Stomach (tissue), 9 donors: Measurements from ENCODE around the gene TRAPPC10. TPM values are rescaled to one million over a fixed set of nuclear protein-coding genes. Genes with fewer than 3 reads are reported as not detected.

Source experiments
- DNase-seq, 2 donors: peaks; one replicate each; pipeline versions ENCODE4 v3.0.0 to v3.0.0-alpha.2; 2013 to 2019
- H3K27ac ChIP-seq, 5 donors: fragments of 200-600 bp in 4 of 5; sonication (generic) in 4 of 5; one replicate each; pipeline ENCODE4 v1.5.1; 2013 to 2019; ENCODE audit warnings: mild to moderate bottlenecking in 1 of 5, moderate library complexity in 1 of 5
- H3K27me3 ChIP-seq, 3 donors: fragments of 200-600 bp; sonication (generic); one replicate each; pipeline ENCODE4 v1.5.1; 2017 to 2019; ENCODE audit warnings: mixed run types in 1 of 3
- H3K36me3 ChIP-seq, 4 donors: fragments of 200-600 bp; sonication (generic); 1 replicate in 3 of 4; 2 replicates in 1 of 4; pipeline ENCODE4 v1.5.1; 2016 to 2019
- H3K4me1 ChIP-seq, 4 donors: fragments of 200-600 bp; sonication (generic); one replicate each; pipeline ENCODE4 v1.5.1; 2016 to 2019
- H3K4me3 ChIP-seq, 4 donors: fragments of 200-600 bp; sonication (generic) in 3 of 4; one replicate each; pipeline ENCODE4 v1.5.1; 2016 to 2019; ENCODE audit warnings: mild to moderate bottlenecking in 1 of 4
- H3K9me3 ChIP-seq, 4 donors: fragments of 200-600 bp; sonication (generic); one replicate each; pipeline ENCODE4 v1.5.1; 2016 to 2019
- CTCF ChIP-seq, 7 experiments: fragments of 450-650 bp in 4 of 7; fragments of 200-600 bp in 3 of 7; sonication (generic) in 3 of 7; IDR thresholded peaks; one replicate each; pipeline ENCODE4 v1.5.1; 2016 to 2019; ENCODE audit warnings: antibody characterized with exemption in 7 of 7, control low read depth in 2 of 7, mild to moderate bottlenecking in 1 of 7
- EP300 ChIP-seq: sonication (generic); formaldehyde crosslinking; IDR thresholded peaks from one replicate; pipeline ENCODE4 v1.6.1; 2017; ENCODE audit warnings: antibody characterized with exemption
- POLR2A ChIP-seq, 4 donors: fragments of 450-650 bp; IDR thresholded peaks; one replicate each; pipeline ENCODE4 v1.6.1; 2016; ENCODE audit warnings: antibody characterized with exemption in 4 of 4, control low read depth in 2 of 4, mild to moderate bottlenecking in 1 of 4, moderate library complexity in 1 of 4
- POLR2AphosphoS5 ChIP-seq, 3 donors: sonication (generic); formaldehyde crosslinking; IDR thresholded peaks; one replicate each; pipeline ENCODE4 v1.6.1; 2016; ENCODE audit warnings: antibody characterized with exemption in 3 of 3
- WGBS, 5 donors: extraction: QIAGEN DNeasy Blood & Tissue Kit in 3 of 5; methylation state at CpG; one replicate each; pipeline versions ENCODE4 v1.1.5 to v1.1.7; 2013 to 2018; 5-methylcytosine and 5-hydroxymethylcytosine counted together
- intact Hi-C: fragments of 100-400 bp; cut with DNase I; formaldehyde crosslinking; loops from one replicate; pipeline ENCODE4 v1.15.1; 2023; ENCODE audit warnings: low total_unique reads
- polyA plus RNA-seq, 3 donors: library from polyadenylated mRNA; stranded (reverse); fragments of 200-250 nt; gene quantifications; one replicate each; pipeline ENCODE4 v1.2.3, GENCODE V29; 2013
- total RNA-seq, 5 donors: library from RNA; depleted of rRNA; stranded (reverse); fragments of >200 nt; gene quantifications; one replicate each; pipeline versions ENCODE4 v1.1.0 to v1.2.3, GENCODE V29; 2014 to 2016
- donor health status: healthy with polysubstance abuse.
- donor health status: Bipolar disorder and iron deficiency.
- donor health status: healthy.

Gene TRAPPC10
- total and polyA plus RNA-seq, 8 donors = 3.7 to 88.1 (median 23.7) TPM

GRCh38 chr21:43984905-43985689 lies 27.0 kb upstream of the TRAPPC10 start:
- no peak for TF ChIP-seq EP300
- TF ChIP-seq POLR2A (IDR thresholded peaks at IDR 0.05) = no peak
- TF ChIP-seq CTCF (IDR thresholded peaks at IDR 0.05) = no peak
- TF ChIP-seq POLR2AphosphoS5 (IDR thresholded peaks at IDR 0.05) = no peak
- WGBS, 5 donors = 84 to 88% (median 85%) methylated on average over 29 to 31 of the region's 31 CpGs
- intact Hi-C loops = no loop called here

GRCh38 chr21:43985690-43986251 lies 26.3 kb upstream of the TRAPPC10 start:
- Histone ChIP-seq H3K27ac (no peak overlapping the region), H3K4me3 (no peak overlapping the region), H3K9me3 (no peaks in the 10 kb centered on the region), H3K27me3 (no peaks in the 10 kb centered on the region), H3K4me1 (peaks cover 0 to 8% (median 3%) of the 10 kb centered on the region in 4 donors), H3K36me3 (peaks cover 20 to 36% (median 35%) of the 10 kb centered on the region in 4 donors)
- 16 to 26% (median 22%) methylated on average over 21 to 22 of the region's 22 CpGs for WGBS, 5 donors
- intact Hi-C loops = no loop called here
- no peak for DNase-seq
- TF ChIP-seq POLR2A (IDR thresholded peaks at IDR 0.05) = no peak
- no peak for TF ChIP-seq POLR2AphosphoS5 (IDR thresholded peaks at IDR 0.05)
- TF ChIP-seq EP300 = no peak
- TF ChIP-seq CTCF (IDR thresholded peaks at IDR 0.05) = no peak

More at GRCh38 chr21:43984905-43985689, 27.0 kb upstream of the TRAPPC10 start:
- peaks cover 0 to 8% (median 3%) of the 10 kb centered on the region in 4 donors for H3K4me1 ChIP-seq
- DNase-seq = no peak
- H3K9me3 ChIP-seq = no peaks in the 10 kb centered on the region
- no peak overlapping the region for H3K4me3 ChIP-seq
- H3K36me3 ChIP-seq = peaks cover 24 to 42% (median 41%) of the 10 kb centered on the region in 4 donors
- H3K27ac ChIP-seq = no peak overlapping the region
- H3K27me3 ChIP-seq = no peaks in the 10 kb centered on the region

- peaks cover 0 to 8% (median 3%) of the 10 kb centered on the region in 4 donors for H3K4me1 ChIP-seq
- no peaks in the 10 kb centered on the region for H3K9me3 ChIP-seq
- TF ChIP-seq CTCF (IDR thresholded peaks at IDR 0.05) (no peak), POLR2A (IDR thresholded peaks at IDR 0.05) (no peak), EP300 (no peak), POLR2AphosphoS5 (IDR thresholded peaks at IDR 0.05) (no peak)
- no peak overlapping the region for H3K27ac ChIP-seq
- WGBS, 5 donors = 58 to 70% (median 65%) methylated on average over 22 of the region's 22 CpGs
- no peak for DNase-seq
- no peak overlapping the region for H3K4me3 ChIP-seq
- no peaks in the 10 kb centered on the region for H3K27me3 ChIP-seq
- intact Hi-C loops = no loop called here
- H3K36me3 ChIP-seq = peaks cover 11 to 25% (median 24%) of the 10 kb centered on the region in 4 donors
Observed at GRCh38 chr21:43986544-43987451, 25.3 kb upstream of the TRAPPC10 start.

GRCh38 chr21:43987509-43987908 lies 24.6 kb upstream of the TRAPPC10 start:
- Histone ChIP-seq H3K9me3 (no peaks in the 10 kb centered on the region), H3K4me1 (peaks cover 0 to 8% (median 3%) of the 10 kb centered on the region in 4 donors), H3K27ac (no peak overlapping the region), H3K36me3 (peaks cover 4 to 18% (median 17%) of the 10 kb centered on the region in 4 donors), H3K4me3 (no peak overlapping the region), H3K27me3 (no peaks in the 10 kb centered on the region)
- intact Hi-C loops = no loop called here
- 60 to 77% (median 72%) methylated on average over 6 of the region's 6 CpGs for WGBS, 5 donors
- TF ChIP-seq EP300 = no peak
- TF ChIP-seq CTCF (IDR thresholded peaks at IDR 0.05) = no peak
- no peak for TF ChIP-seq POLR2AphosphoS5 (IDR thresholded peaks at IDR 0.05)
- no peak for TF ChIP-seq POLR2A (IDR thresholded peaks at IDR 0.05)
- DNase-seq = no peak
